ENCODE data around the gene INTS6. TPM values are rescaled to one million over a fixed set of nuclear protein-coding genes. Genes with fewer than 3 reads are reported as not detected.

The INTS6 gene
- total and polyA plus RNA-seq, 8 donors, result 25.0 to 47.3 (median 41.8) TPM

DNA sequence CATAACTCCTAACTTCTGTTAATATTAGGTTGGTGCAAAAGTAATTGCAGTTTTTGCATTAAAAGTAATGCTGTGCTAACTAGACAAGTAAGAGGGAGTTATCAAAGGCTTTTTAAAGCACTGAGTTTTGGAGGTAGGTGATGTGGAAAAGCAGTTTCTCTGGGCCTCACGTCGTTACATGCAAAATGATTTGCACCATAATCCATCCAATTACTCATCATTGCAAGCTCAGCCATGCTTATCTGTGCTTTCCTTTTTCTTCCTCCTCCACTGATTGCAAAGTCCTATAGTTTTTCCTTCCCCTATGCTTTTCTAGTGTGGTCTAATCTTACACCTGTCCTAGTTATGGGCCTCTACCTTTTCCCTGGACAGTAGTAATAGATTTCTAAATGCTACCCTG, 35.4 kb upstream of the INTS6 start:
- no peak overlapping the region for H3K27ac ChIP-seq
- no peaks in the 10 kb centered on the region for H3K27me3 ChIP-seq

DNA sequence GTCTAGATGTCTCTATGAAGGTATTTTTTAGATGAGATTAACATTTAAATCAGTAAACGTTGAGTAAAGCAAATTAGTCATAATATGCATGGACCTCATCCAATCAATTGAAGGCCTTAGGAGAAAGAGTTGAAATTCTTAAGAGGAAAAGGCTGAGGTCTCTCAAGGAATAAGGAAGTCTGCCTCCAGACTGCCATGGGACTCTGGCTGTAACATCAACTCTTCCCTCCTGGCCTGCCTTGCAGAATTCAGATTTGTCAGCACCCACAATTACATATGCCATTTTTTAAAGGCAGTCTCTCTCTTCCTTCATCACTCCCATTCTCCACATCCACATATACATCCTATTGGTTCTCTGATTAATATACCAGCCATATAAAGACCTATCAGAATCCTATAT, 28.8 kb upstream of the INTS6 start:
- no peaks in the 10 kb centered on the region for H3K36me3 ChIP-seq
- no peaks in the 10 kb centered on the region for H3K4me1 ChIP-seq
- H3K9me3 ChIP-seq, result no peaks in the 10 kb centered on the region
- TF ChIP-seq, protein P1, sequence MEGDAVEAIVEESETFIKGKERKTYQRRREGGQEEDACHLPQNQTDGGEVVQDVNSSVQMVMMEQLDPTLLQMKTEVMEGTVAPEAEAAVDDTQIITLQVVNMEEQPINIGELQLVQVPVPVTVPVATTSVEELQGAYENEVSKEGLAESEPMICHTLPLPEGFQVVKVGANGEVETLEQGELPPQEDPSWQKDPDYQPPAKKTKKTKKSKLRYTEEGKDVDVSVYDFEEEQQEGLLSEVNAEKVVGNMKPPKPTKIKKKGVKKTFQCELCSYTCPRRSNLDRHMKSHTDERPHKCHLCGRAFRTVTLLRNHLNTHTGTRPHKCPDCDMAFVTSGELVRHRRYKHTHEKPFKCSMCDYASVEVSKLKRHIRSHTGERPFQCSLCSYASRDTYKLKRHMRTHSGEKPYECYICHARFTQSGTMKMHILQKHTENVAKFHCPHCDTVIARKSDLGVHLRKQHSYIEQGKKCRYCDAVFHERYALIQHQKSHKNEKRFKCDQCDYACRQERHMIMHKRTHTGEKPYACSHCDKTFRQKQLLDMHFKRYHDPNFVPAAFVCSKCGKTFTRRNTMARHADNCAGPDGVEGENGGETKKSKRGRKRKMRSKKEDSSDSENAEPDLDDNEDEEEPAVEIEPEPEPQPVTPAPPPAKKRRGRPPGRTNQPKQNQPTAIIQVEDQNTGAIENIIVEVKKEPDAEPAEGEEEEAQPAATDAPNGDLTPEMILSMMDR (IDR thresholded peaks at IDR 0.05), result no peak
- no peak overlapping the region for H3K27ac ChIP-seq
- intact Hi-C loops (cut with DNase I), result no loop called here
- ATAC-seq, result no peak
- no peaks in the 10 kb centered on the region for H3K27me3 ChIP-seq
- DNase-seq, result no peak
- H3K4me3 ChIP-seq, result no peak overlapping the region

More for the DNA sequence above, 35.4 kb upstream of the INTS6 start:
- ATAC-seq, result no peak
- no peaks in the 10 kb centered on the region for H3K36me3 ChIP-seq
- intact Hi-C loops (cut with DNase I), result no loop called here
- H3K4me1 ChIP-seq, result no peaks in the 10 kb centered on the region
- H3K4me3 ChIP-seq, result no peak overlapping the region
- TF ChIP-seq, protein P1 (IDR thresholded peaks at IDR 0.05), result no peak
- no peaks in the 10 kb centered on the region for H3K9me3 ChIP-seq
- DNase-seq, result no peak

DNA sequence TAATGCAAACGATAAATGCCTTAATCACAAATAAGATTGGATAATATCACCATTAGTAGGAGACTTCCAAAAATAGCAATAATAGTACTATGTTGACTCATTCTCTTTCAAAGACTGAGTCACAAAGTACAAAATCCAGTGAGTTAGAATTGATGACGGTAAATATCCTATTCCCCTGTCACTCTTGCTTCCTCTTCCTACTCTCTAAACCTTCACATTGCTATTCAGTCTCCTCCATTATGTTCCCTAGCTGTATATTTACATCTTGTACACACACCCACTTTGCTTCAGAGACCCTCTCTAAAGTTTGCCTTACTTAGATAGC, 26.3 kb upstream of the INTS6 start:
- ATAC-seq (no peak), DNase-seq (no peak)
- intact Hi-C loops (cut with DNase I), result no loop called here
- TF ChIP-seq, protein P1 (IDR thresholded peaks at IDR 0.05), result no peak
- Histone ChIP-seq H3K36me3 (no peaks in the 10 kb centered on the region), H3K27ac (no peak overlapping the region), H3K4me1 (no peaks in the 10 kb centered on the region), H3K9me3 (no peaks in the 10 kb centered on the region), H3K4me3 (no peak overlapping the region), H3K27me3 (no peaks in the 10 kb centered on the region)

DNA sequence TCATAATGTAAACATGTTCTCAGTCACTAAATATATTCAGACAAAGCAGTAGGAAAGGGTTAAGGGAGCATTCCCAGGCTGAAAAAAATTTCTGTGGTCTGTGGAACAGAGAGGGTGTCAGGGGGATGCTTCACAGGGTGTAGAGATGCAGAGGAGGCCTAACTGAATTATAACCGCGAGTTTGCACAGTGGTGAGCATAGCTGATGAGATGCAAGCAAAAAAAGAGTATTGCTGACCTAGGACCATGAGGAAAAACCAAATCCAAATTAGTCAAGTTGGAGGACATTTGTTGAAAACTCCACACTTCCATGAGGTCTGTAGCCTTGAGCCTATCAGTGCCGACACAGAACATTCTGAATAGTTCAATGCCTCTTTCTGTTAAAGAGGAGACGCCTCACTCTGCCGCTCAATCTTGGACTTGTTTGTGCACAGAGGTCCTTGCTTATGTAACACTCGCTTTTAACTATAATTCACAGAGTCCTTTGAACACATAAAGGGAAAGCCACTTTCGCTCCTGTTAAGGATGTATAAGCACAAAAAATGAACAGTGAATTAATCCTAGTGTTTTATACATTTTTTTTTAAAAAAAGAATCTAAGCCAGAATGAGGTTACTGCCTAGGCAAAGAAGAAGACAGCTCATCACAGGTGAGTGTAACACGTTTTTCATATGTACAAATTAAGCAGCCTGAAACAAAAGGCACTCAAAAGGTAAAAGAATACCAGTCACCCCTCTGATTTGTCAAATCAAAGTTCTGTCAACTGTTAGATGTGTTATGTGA, 25.8 kb upstream of the INTS6 start:
- intact Hi-C loops (cut with DNase I), result no loop called here
- no peak overlapping the region for H3K4me3 ChIP-seq
- H3K27ac ChIP-seq, result no peak overlapping the region
- H3K36me3 ChIP-seq, result no peaks in the 10 kb centered on the region
- no peaks in the 10 kb centered on the region for H3K9me3 ChIP-seq
- no peak for DNase-seq
- no peaks in the 10 kb centered on the region for H3K27me3 ChIP-seq
- ATAC-seq, result no peak
- H3K4me1 ChIP-seq, result no peaks in the 10 kb centered on the region
- TF ChIP-seq, protein P1 (IDR thresholded peaks at IDR 0.05), result no peak

DNA sequence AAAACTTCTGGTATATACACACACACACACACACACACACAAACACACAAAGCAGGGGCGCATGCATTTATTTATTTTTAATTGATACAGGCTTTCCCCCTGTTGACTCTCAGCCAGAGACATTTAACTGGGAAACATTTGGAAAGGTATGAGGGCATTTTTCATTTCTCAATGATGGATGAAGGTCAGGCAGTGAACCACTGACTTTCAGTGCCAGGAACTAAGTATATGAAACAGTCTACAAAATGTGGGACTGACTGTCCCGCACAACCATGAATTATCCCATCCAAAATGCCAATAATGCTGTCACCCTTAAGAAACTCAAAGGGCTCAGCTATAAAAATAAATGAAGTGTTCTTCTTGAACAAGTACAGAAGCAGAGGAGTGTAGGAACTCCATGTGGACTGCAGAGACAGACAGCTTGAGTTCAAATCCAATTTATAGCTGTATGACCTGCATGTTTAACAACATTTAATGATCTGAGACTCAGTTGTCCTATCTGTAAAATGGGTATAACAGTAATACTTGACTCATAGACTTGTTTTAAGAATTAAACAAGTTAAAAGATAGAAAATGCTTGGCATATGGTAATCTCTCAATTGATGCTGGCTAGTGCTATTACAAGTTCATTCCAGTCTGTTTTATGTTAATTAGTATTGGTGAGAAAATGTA, 25.0 kb upstream of the INTS6 start:
- H3K36me3 ChIP-seq, result no peaks in the 10 kb centered on the region
- intact Hi-C loops (cut with DNase I), result no loop called here
- H3K4me1 ChIP-seq, result no peaks in the 10 kb centered on the region
- no peaks in the 10 kb centered on the region for H3K9me3 ChIP-seq
- DNase-seq, result no peak
- no peak for ATAC-seq
- H3K27me3 ChIP-seq, result no peaks in the 10 kb centered on the region
- no peak overlapping the region for H3K4me3 ChIP-seq
- no peak overlapping the region for H3K27ac ChIP-seq
- TF ChIP-seq, protein P1 (IDR thresholded peaks at IDR 0.05), result no peak

Data from left lung (tissue), 10 donors.